GM20000 (cell line): ENCODE data around the gene SPC25.

Experiments
- DNase-seq: peaks from one replicate; pipeline ENCODE4 v3.0.0; 2012; ENCODE audit warnings: low spot score
- CTCF ChIP-seq: IDR thresholded peaks from 2 replicates; pipeline ENCODE4 v1.5.1; 2012; ENCODE audit warnings: mild to moderate bottlenecking, control low read depth; ENCODE audit errors: extremely low read depth, missing control alignments

SPC25 gene

DNA sequence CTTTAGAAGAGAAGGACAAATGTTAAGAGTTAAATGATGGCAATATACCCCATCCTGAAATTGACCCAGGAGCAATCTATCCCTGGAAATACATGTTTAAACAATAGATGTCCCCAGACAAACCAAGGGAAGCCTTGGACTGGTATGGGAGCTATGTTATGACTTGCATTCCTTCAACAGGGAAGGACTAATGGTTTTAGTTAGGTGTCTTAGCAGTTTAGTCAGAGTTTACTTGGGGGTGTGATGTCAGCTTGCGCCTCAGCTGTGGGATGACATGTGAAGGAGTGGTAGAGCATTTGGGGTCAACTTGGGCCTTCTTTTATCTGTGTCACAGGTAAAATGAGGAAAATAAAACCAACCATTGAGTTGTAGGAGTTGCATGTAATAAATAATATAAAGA, 36.8 kb downstream of the SPC25 start:
- TF ChIP-seq CTCF, result no peak
- DNase-seq, result no peak

GRCh38 chr2:168852481-168852880, 37.7 kb downstream of the SPC25 start:
- TF ChIP-seq CTCF, result no peak

GRCh38 chr2:168851674-168852320, 38.4 kb downstream of the SPC25 start:
- DNase-seq, result no peak
- no peak for TF ChIP-seq CTCF

More at GRCh38 chr2:168852481-168852880, 37.7 kb downstream of the SPC25 start:
- no peak for DNase-seq

GRCh38 chr2:168850846-168851245, 39.4 kb downstream of the SPC25 start:
- no peak for TF ChIP-seq CTCF

DNA sequence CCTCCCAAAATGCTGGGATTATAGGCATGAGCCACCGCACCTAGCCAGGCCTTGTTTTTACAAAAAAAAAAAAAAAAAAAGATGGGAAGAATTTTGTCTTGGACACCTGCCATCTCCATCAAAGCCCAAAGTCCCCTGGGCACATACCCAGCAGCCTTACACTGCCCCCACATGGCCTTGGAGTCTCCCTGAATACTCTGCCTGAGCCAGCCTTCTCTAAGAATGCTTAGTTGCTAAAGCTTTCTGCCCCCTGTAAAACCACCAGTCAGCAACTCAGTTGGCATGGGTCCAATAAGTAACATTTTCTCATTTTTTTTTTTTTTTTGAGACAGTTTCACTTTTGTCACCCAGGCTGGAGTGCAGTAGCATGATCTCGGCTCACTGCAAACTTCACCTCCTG, 40.6 kb downstream of the SPC25 start:
- no peak for TF ChIP-seq CTCF
- DNase-seq, result no peak

More at GRCh38 chr2:168850846-168851245, 39.4 kb downstream of the SPC25 start:
- DNase-seq, result no peak

GRCh38 chr2:168848225-168848624, 42.0 kb downstream of the SPC25 start:
- no peak for DNase-seq
- no peak for TF ChIP-seq CTCF

DNA sequence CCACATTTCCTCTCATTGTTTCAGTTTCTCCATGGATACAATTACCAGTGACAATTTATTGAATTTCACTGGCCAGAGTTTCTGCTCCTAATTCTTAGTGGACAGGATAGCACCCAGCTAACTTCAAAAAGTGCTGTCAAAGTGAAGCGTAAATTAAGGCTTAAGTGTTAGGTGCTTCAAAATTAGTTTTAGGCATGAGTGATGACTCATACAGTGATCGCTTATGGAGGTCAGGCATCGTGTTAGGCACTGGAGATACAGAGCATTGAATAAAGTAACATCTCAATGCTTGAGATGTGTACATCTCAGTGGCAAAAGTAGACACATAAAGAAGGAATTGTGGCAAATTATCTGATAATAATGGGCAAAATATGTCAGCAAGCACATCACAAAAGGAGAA, 47.0 kb downstream of the SPC25 start:
- TF ChIP-seq CTCF, result no peak
- no peak for DNase-seq
